Peyer's patch (tissue), 4 donors: ENCODE results near the gene NAPG.
"Not testable (repeated sequence)": the region's sequence is repeated elsewhere in the genome, so short reads cannot be mapped to it uniquely, and the experiment has no call there.

ENCODE experiments used
- CTCF ChIP-seq, 6 experiments: fragments of 450-650 bp in 4 of 6; fragments of 200-600 bp in 2 of 6; sonication (generic) in 1 of 6; IDR thresholded peaks; one replicate each; pipeline ENCODE4 v1.5.1; 2017 to 2019; ENCODE audit warnings: antibody characterized with exemption in 6 of 6, mild to moderate bottlenecking in 3 of 6, moderate library complexity in 1 of 6
- POLR2A ChIP-seq, 2 donors: fragments of 450-650 bp; IDR thresholded peaks; one replicate each; pipeline ENCODE4 v1.5.1; 2017; ENCODE audit warnings: antibody characterized with exemption in 2 of 2, mild to moderate bottlenecking in 2 of 2, moderate library complexity in 2 of 2

DNA sequence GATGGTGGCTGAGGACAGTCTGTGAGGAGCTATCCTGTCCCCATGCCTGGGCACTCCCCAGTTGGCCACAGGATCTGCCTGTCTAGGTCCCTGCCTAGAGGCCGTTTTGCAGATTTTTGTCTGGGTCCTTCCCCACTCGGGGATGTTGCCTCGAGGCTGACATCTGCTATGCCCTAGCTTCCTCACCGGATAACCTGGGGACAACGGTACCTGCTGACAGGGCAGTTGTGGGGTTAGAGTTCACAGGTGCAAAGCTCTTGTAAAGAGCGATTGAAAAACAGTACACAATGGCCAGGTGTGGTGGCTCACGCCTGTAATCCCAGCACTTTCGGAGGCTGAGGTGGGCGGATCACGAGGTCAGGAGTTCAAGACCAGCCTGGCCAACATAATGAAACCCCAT is 30.4 kb downstream of the NAPG start:
- TF ChIP-seq CTCF, POLR2A (IDR thresholded peaks at IDR 0.05): not testable (repeated sequence)
